HL-60 (cell line): ENCODE results near the gene CLOCK.

Experiments used
- DNase-seq, 2 experiments: peaks; one replicate each; pipeline ENCODE4 v3.0.0-alpha.2; 2010 to 2020; ENCODE audit warnings: low read depth in 1 of 2, low spot score in 1 of 2
- H3K27ac ChIP-seq: fragments of 250-450 bp; sonication (Bioruptor Pico); replicated peaks from 2 replicates; pipeline ENCODE4 v1.5.1; 2020; ENCODE audit warnings: mild to moderate bottlenecking, moderate library complexity
- H3K27me3 ChIP-seq: fragments of 250-450 bp; sonication (Bioruptor Pico); 2 replicates; pipeline ENCODE4 v1.5.1; 2021; ENCODE audit warnings: mild to moderate bottlenecking, moderate library complexity; ENCODE audit not compliant: insufficient read depth, poor library complexity, severe bottlenecking
- H3K4me3 ChIP-seq: replicated peaks from 2 replicates; pipeline ENCODE4 v1.5.1; 2011; ENCODE audit warnings: mild to moderate bottlenecking, control low read depth, low read length; ENCODE audit not compliant: insufficient read depth
- CTCF ChIP-seq: IDR thresholded peaks from one replicate; pipeline ENCODE4 v1.5.1; 2011; ENCODE audit warnings: low read length, control low read depth, inconsistent platforms; ENCODE audit not compliant: insufficient read depth
- GABPA ChIP-seq: IDR thresholded peaks from 2 replicates; pipeline ENCODE4 v1.6.1; 2012; ENCODE audit warnings: low read depth
- POLR2AphosphoS5 ChIP-seq: IDR thresholded peaks from 2 replicates; pipeline ENCODE4 v1.6.1; 2012; ENCODE audit warnings: low read depth
- REST ChIP-seq: IDR thresholded peaks from 2 replicates; pipeline ENCODE4 v1.6.1; 2012; ENCODE audit warnings: low read depth; ENCODE audit not compliant: insufficient replicate concordance
- SPI1 ChIP-seq: IDR thresholded peaks from 2 replicates; pipeline ENCODE4 v1.6.1; 2012; ENCODE audit warnings: low read depth, mild to moderate bottlenecking, borderline replicate concordance

CLOCK gene

GRCh38 chr4:55498051-55498450 lies 48.7 kb downstream of the CLOCK start:
- H3K27ac ChIP-seq, result no peak overlapping the region
- TF ChIP-seq REST, result no peak
- no peak for TF ChIP-seq CTCF
- no peak for TF ChIP-seq GABPA
- no peak for TF ChIP-seq POLR2AphosphoS5
- no peak for TF ChIP-seq SPI1
- DNase-seq, result no peak
- H3K27me3 ChIP-seq, result no peaks in the 10 kb centered on the region
- H3K4me3 ChIP-seq, result no peak overlapping the region

GRCh38 chr4:55491486-55491885 lies 55.2 kb downstream of the CLOCK start:
- H3K4me3 ChIP-seq, result no peak overlapping the region
- no peaks in the 10 kb centered on the region for H3K27me3 ChIP-seq
- no peak for DNase-seq
- TF ChIP-seq GABPA (no peak), POLR2AphosphoS5 (no peak), CTCF (no peak), REST (no peak)
- no peak overlapping the region for H3K27ac ChIP-seq

GRCh38 chr4:55488716-55489115 lies 58.0 kb downstream of the CLOCK start:
- no peak for DNase-seq
- no peak overlapping the region for H3K4me3 ChIP-seq
- TF ChIP-seq GABPA (no peak), REST (no peak), CTCF (no peak)
- no peaks in the 10 kb centered on the region for H3K27me3 ChIP-seq
- no peak overlapping the region for H3K27ac ChIP-seq
